M059J (cell line): Measurements from ENCODE around the gene RTN1. TPM values are rescaled to one million over a fixed set of nuclear protein-coding genes. Genes with fewer than 3 reads are reported as not detected.
"Not testable (repeated sequence)": the region's sequence is repeated elsewhere in the genome, so short reads cannot be mapped to it uniquely, and the experiment has no call there.

Experiments
- DNase-seq: peaks from one replicate; pipeline ENCODE4 v3.0.0-alpha.2; 2012; ENCODE audit warnings: low read depth
- total RNA-seq: library from RNA; depleted of rRNA; stranded (reverse); fragments of >200 nt; shearing (Covaris generic); gene quantifications from 2 replicates; pipeline ENCODE4 v1.2.3, GENCODE V29; 2014

The RTN1 gene
- total RNA-seq, 1 experiment from 2014 or later: not detected

- DNase-seq: no peak
These were observed 166.4 kb downstream of the RTN1 start for GRCh38 chr14:59704054-59704645.

GRCh38 chr14:59699442-59699841 lies 171.1 kb downstream of the RTN1 start:
- no peak for DNase-seq

GRCh38 chr14:59698793-59699192 lies 171.8 kb downstream of the RTN1 start:
- DNase-seq: no peak

GRCh38 chr14:59695198-59695597 lies 175.4 kb downstream of the RTN1 start:
- no peak for DNase-seq

GRCh38 chr14:59691266-59691665 lies 179.3 kb downstream of the RTN1 start:
- DNase-seq: no peak

GRCh38 chr14:59690426-59690825 lies 180.2 kb downstream of the RTN1 start:
- DNase-seq: no peak

GRCh38 chr14:59688224-59689170 lies 182.1 kb downstream of the RTN1 start:
- peak; percentile 43 for DNase-seq

GRCh38 chr14:59687663-59688062 lies 182.9 kb downstream of the RTN1 start:
- no peak for DNase-seq

GRCh38 chr14:59679872-59680271 lies 190.7 kb downstream of the RTN1 start:
- peak; percentile 11 for DNase-seq

GRCh38 chr14:59678352-59678751 lies 192.2 kb downstream of the RTN1 start:
- DNase-seq: no peak

- peak; percentile 12 for DNase-seq
These were observed 192.8 kb downstream of the RTN1 start for GRCh38 chr14:59677771-59678231.

- DNase-seq: no peak
These were observed 195.2 kb downstream of the RTN1 start for GRCh38 chr14:59675394-59675793.

- peak; percentile 22 for DNase-seq
These were observed 205.8 kb downstream of the RTN1 start for GRCh38 chr14:59664741-59665140.

GRCh38 chr14:59657769-59658168 lies 212.8 kb downstream of the RTN1 start:
- no peak for DNase-seq

GRCh38 chr14:59656473-59656872 lies 214.1 kb downstream of the RTN1 start:
- no peak for DNase-seq

GRCh38 chr14:59654131-59654530 lies 216.4 kb downstream of the RTN1 start:
- DNase-seq: not testable (repeated sequence)

GRCh38 chr14:59646832-59647231 lies 223.7 kb downstream of the RTN1 start:
- DNase-seq: not testable (repeated sequence)

GRCh38 chr14:59638885-59639284 lies 231.7 kb downstream of the RTN1 start:
- DNase-seq: no peak

GRCh38 chr14:59634617-59635016 lies 236.0 kb downstream of the RTN1 start:
- DNase-seq: no peak

GRCh38 chr14:59633486-59633885 lies 237.1 kb downstream of the RTN1 start:
- DNase-seq: no peak

GRCh38 chr14:59632381-59632780 lies 238.2 kb downstream of the RTN1 start:
- DNase-seq: no peak

- no peak for DNase-seq
These were observed 239.3 kb downstream of the RTN1 start for GRCh38 chr14:59631237-59631636.
